Measurements from ENCODE around the gene PRODH2.

Gene PRODH2, protein sequence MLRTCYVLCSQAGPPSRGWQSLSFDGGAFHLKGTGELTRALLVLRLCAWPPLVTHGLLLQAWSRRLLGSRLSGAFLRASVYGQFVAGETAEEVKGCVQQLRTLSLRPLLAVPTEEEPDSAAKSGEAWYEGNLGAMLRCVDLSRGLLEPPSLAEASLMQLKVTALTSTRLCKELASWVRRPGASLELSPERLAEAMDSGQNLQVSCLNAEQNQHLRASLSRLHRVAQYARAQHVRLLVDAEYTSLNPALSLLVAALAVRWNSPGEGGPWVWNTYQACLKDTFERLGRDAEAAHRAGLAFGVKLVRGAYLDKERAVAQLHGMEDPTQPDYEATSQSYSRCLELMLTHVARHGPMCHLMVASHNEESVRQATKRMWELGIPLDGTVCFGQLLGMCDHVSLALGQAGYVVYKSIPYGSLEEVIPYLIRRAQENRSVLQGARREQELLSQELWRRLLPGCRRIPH

DNA sequence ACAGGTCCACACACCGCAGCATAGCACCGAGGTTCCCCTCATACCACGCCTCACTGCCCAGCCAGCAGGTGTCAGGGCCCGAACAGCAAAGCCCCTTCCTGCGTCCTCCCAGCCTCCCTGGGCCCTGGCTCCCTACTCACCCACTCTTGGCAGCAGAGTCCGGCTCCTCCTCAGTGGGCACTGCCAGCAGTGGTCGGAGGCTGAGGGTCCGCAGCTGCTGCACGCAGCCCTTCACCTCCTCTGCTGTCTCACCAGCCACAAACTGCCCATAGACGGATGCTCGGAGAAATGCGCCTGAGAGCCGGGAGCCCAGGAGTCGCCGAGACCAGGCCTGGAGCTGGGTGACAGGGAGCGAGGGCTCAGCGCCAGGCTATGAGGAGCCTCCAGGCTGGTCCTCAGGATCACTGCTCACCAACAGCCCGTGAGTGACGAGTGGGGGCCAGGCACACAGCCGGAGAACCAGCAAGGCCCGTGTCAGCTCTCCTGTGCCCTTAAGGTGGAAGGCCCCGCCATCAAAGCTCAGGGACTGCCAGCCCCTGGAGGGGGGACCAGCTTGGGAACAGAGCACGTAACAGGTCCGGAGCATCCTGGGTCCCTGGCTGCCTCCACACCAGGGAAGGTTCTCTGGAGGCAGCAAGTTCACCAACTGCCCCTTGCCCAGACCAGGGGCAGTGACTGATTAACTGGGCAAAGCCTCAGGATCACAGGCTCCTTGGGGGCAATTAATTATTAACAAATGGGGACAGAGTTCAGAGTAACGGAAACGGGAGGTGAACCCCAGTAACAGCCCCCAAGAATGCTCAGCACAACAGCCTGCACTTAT is at the start of gene PRODH2:
Gene PRODH2, minus strand, starts transcription at position 626 of the 823 bp plus-strand sequence. Its CDS starts 40 bp downstream, at position 586.
- H3K36me3 ChIP-seq (ENCODE audit: control insufficient read depth, insufficient read depth, low read length): no peaks in the 10 kb centered on the region
- H3K9me3 ChIP-seq (ENCODE audit: control insufficient read depth, insufficient read depth, low read length): no peaks in the 10 kb centered on the region
- no peak within 1 kb of the TSS for H3K4me3 ChIP-seq (ENCODE audit: low read depth, low read length)
- no peak within 1 kb of the TSS for H3K9ac ChIP-seq (ENCODE audit: low read depth, low read length)
- H3K27me3 ChIP-seq (ENCODE audit: control insufficient read depth, insufficient read depth, low read length): no peaks in the 10 kb centered on the region
- no peaks in the 10 kb centered on the region for H3K4me1 ChIP-seq (ENCODE audit: control insufficient read depth, insufficient read depth, low read length)

DNA sequence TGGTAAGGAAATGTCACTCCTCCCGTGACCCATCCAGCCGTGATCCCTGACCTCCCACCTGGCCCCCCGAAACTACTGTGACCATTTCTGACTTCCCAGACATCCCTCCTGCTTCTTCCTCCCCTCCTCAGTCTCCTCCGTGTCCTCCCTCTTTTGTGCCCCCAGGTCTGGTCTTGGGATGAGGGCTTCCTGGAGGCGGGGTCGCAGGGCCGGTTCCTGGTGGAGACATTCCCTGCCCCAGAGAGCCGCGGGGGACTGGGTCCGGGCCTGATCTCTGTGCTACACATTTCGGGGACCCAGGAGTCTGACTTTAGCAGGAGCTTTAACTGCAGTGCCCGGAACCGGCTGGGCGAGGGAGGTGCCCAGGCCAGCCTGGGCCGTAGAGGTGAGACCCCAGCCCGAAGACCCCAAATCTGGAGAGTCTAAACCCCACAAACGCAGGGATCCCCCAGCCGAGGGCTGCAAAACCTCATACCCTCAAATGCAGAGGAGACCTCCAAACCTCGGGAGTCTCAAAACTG is 49.1 kb upstream of the PRODH2 start:
- H3K27me3 ChIP-seq (ENCODE audit: control insufficient read depth, insufficient read depth, low read length): peaks cover 62% of the 10 kb centered on the region
- H3K9ac ChIP-seq (ENCODE audit: low read depth, low read length): no peak overlapping the region
- H3K4me1 ChIP-seq (ENCODE audit: control insufficient read depth, insufficient read depth, low read length): no peaks in the 10 kb centered on the region
- no peaks in the 10 kb centered on the region for H3K9me3 ChIP-seq (ENCODE audit: control insufficient read depth, insufficient read depth, low read length)
- H3K36me3 ChIP-seq (ENCODE audit: control insufficient read depth, insufficient read depth, low read length): peaks cover 2% of the 10 kb centered on the region
- H3K4me3 ChIP-seq (ENCODE audit: low read depth, low read length): peak overlapping the region; percentile 59

DNA sequence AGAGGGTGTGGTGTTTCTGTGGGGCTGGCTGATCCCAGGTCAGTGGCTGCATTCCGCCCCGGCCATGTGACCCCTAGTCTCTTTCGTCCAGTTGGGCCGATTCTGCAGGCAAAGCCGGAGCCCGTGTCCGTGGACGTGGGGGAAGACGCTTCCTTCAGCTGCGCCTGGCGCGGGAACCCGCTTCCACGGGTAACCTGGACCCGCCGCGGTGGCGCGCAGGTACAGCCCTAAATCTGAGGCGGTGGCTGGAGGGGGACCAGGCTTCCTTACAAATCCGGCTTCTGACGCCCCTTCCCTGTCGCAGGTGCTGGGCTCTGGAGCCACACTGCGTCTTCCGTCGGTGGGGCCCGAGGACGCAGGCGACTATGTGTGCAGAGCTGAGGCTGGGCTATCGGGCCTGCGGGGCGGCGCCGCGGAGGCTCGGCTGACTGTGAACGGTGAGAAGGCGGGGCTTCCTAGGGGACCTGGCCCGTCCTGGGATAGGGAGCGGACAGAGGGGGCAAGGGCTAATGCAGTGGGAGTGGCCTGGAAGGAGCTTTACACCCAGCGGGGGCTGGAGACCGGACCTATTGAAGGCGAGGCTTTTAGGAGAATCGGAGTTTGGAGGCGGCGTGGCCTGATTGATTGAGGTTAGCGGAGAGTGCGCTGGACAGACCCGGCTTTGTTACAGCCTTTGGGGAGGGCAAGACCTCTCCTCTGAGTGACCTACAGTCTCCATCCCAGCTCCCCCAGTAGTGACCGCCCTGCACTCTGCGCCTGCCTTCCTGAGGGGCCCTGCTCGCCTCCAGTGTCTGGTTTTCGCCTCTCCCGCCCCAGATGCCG is 48.4 kb upstream of the PRODH2 start:
- H3K27me3 ChIP-seq (ENCODE audit: control insufficient read depth, insufficient read depth, low read length): peaks cover 65% of the 10 kb centered on the region
- H3K4me3 ChIP-seq (ENCODE audit: low read depth, low read length): peak overlapping the region; percentile 59
- H3K9ac ChIP-seq (ENCODE audit: low read depth, low read length): no peak overlapping the region
- no peaks in the 10 kb centered on the region for H3K4me1 ChIP-seq (ENCODE audit: control insufficient read depth, insufficient read depth, low read length)
- H3K36me3 ChIP-seq (ENCODE audit: control insufficient read depth, insufficient read depth, low read length): peaks cover 2% of the 10 kb centered on the region
- H3K9me3 ChIP-seq (ENCODE audit: control insufficient read depth, insufficient read depth, low read length): no peaks in the 10 kb centered on the region

DNA sequence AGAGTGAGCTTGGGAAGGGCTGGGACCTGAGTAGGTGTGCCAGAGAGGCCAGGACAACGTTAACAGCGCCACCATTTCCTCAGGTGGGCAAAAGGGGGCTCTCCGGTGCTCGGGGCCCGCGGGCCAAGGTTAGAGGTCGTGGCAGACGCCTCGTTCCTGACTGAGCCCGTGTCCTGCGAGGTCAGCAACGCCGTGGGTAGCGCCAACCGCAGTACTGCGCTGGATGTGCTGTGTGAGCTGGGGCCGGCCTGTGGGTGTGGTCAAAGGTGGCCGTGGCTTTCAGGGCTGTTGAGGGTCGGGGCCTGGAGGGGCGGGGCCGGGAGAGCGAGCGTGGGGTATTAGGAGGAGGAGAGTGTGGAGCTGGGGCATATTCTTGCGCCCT is 47.8 kb upstream of the PRODH2 start:
- Histone ChIP-seq H3K27me3 (ENCODE audit: control insufficient read depth, insufficient read depth, low read length) (peaks cover 70% of the 10 kb centered on the region), H3K9ac (ENCODE audit: low read depth, low read length) (no peak overlapping the region), H3K4me1 (ENCODE audit: control insufficient read depth, insufficient read depth, low read length) (peaks cover 2% of the 10 kb centered on the region), H3K9me3 (ENCODE audit: control insufficient read depth, insufficient read depth, low read length) (no peaks in the 10 kb centered on the region), H3K4me3 (ENCODE audit: low read depth, low read length) (peak overlapping the region; percentile 59), H3K36me3 (ENCODE audit: control insufficient read depth, insufficient read depth, low read length) (peaks cover 2% of the 10 kb centered on the region)

DNA sequence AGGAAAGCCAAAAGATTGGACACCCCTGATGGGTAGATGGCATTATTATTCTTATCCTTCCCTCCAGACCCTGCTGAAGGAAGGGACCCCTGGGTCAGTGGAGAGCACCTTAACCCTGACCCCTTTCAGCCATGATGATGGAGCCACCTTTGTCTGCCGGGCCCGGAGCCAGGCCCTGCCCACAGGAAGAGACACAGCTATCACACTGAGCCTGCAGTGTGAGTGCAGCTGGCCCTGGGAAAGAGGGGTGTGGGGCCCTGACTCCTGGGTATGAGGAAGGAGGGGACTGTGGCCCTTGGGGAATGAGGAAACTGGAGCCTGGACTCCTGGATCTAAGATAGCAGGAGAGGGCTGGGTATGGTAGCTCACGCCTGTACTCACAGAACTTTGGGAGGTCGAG is 46.8 kb upstream of the PRODH2 start:
- no peak overlapping the region for H3K4me3 ChIP-seq (ENCODE audit: low read depth, low read length)
- H3K36me3 ChIP-seq (ENCODE audit: control insufficient read depth, insufficient read depth, low read length): peaks cover under 1% of the 10 kb centered on the region
- peaks cover 2% of the 10 kb centered on the region for H3K4me1 ChIP-seq (ENCODE audit: control insufficient read depth, insufficient read depth, low read length)
- H3K9me3 ChIP-seq (ENCODE audit: control insufficient read depth, insufficient read depth, low read length): no peaks in the 10 kb centered on the region
- H3K27me3 ChIP-seq (ENCODE audit: control insufficient read depth, insufficient read depth, low read length): peaks cover 77% of the 10 kb centered on the region
- no peak overlapping the region for H3K9ac ChIP-seq (ENCODE audit: low read depth, low read length)

DNA sequence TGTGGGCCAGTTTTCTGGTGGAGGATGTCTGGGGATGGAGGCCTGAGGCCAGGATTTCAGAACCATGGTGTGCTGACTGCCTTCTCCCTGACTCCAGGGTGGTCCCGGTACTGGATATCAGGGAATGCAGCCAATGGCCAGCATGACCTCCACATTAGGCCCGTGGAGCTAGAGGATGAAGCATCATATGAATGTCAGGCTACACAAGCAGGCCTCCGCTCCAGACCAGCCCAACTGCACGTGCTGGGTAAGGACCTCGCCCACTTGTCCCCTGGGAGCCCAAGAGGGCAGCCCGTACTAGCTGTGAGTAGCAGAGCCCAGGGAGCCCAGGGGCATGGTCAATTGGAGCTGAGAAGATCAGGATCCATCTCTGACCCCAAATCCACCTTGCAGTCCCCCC is 45.7 kb upstream of the PRODH2 start:
- Histone ChIP-seq H3K4me1 (ENCODE audit: control insufficient read depth, insufficient read depth, low read length) (peaks cover 2% of the 10 kb centered on the region), H3K36me3 (ENCODE audit: control insufficient read depth, insufficient read depth, low read length) (no peaks in the 10 kb centered on the region), H3K4me3 (ENCODE audit: low read depth, low read length) (no peak overlapping the region), H3K9me3 (ENCODE audit: control insufficient read depth, insufficient read depth, low read length) (no peaks in the 10 kb centered on the region), H3K9ac (ENCODE audit: low read depth, low read length) (no peak overlapping the region), H3K27me3 (ENCODE audit: control insufficient read depth, insufficient read depth, low read length) (peaks cover 78% of the 10 kb centered on the region)

DNA sequence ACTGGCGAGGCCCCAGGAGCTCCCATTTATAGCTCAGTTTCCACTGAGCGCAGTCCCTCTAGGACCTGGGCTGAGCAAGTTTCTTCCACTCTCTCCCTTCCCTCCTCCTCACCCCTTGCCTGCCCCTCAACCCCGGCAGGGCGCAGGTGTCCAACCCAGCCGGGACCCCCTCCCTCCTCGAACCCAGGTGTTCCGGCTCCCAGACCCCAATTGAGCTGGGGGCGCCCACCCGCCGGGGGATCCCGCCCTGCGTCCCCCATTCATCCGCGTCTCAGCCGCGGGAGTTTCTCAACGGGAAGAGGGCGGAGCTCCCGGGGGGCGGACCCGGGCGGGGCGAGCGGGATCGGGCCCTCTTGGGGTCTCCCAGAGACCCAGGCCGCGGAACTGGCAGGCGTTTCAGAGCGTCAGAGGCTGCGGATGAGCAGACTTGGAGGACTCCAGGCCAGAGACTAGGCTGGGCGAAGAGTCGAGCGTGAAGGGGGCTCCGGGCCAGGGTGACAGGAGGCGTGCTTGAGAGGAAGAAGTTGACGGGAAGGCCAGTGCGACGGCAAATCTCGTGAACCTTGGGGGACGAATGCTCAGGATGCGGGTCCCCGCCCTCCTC is 44.0 kb upstream of the PRODH2 start, which contains the start of gene KIRREL2:
Gene KIRREL2, plus strand, starts transcription at position 366 of the 604 bp plus-strand sequence. Its CDS starts 209 bp downstream, at position 575.
- Histone ChIP-seq H3K9me3 (ENCODE audit: control insufficient read depth, insufficient read depth, low read length) (no peaks in the 10 kb centered on the region), H3K9ac (ENCODE audit: low read depth, low read length) (no peak within 1 kb of the TSS), H3K4me3 (ENCODE audit: low read depth, low read length) (peak within 1 kb of the TSS; percentile 83), H3K27me3 (ENCODE audit: control insufficient read depth, insufficient read depth, low read length) (peaks cover 70% of the 10 kb centered on the region), H3K4me1 (ENCODE audit: control insufficient read depth, insufficient read depth, low read length) (peaks cover 2% of the 10 kb centered on the region), H3K36me3 (ENCODE audit: control insufficient read depth, insufficient read depth, low read length) (no peaks in the 10 kb centered on the region)

DNA sequence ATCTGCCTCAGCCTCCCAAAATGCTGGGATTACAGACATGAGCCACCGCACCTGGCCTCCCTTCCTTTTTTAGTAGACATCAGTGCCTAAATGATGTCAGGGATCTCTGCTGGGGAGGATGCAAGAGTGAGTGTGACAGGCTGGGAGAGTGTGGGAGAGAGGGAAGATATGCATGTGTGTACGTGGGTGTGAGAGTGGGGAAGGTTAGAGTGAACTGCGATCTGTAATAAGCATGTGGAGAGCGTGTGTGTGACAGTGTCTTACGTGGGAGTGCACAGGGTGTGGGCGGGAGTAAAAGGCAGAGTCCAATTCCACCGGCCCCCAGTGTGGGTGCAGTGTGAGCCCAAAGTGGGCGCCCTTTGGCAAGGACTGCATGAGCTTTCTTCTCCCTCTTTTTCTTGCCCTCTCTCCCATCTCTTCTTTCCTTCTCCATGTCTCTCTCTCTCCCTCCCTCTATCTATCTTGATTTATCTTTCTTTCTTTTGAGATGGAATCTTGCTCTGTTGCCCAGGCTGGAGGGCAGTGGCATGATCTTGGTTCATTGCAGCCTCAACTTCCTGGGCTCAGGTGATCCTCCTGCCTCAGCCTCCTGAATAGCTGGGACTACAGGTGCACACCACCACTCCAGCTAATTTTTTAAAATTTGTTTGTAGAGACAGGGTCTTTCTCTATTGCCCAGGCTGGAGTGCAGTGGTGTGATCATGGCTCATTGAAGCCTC is 40.6 kb upstream of the PRODH2 start:
- Histone ChIP-seq H3K27me3 (ENCODE audit: control insufficient read depth, insufficient read depth, low read length) (peaks cover 51% of the 10 kb centered on the region), H3K4me3 (ENCODE audit: low read depth, low read length) (no peak overlapping the region), H3K4me1 (ENCODE audit: control insufficient read depth, insufficient read depth, low read length) (peaks cover 2% of the 10 kb centered on the region), H3K9me3 (ENCODE audit: control insufficient read depth, insufficient read depth, low read length) (no peaks in the 10 kb centered on the region), H3K36me3 (ENCODE audit: control insufficient read depth, insufficient read depth, low read length) (no peaks in the 10 kb centered on the region), H3K9ac (ENCODE audit: low read depth, low read length) (no peak overlapping the region)

DNA sequence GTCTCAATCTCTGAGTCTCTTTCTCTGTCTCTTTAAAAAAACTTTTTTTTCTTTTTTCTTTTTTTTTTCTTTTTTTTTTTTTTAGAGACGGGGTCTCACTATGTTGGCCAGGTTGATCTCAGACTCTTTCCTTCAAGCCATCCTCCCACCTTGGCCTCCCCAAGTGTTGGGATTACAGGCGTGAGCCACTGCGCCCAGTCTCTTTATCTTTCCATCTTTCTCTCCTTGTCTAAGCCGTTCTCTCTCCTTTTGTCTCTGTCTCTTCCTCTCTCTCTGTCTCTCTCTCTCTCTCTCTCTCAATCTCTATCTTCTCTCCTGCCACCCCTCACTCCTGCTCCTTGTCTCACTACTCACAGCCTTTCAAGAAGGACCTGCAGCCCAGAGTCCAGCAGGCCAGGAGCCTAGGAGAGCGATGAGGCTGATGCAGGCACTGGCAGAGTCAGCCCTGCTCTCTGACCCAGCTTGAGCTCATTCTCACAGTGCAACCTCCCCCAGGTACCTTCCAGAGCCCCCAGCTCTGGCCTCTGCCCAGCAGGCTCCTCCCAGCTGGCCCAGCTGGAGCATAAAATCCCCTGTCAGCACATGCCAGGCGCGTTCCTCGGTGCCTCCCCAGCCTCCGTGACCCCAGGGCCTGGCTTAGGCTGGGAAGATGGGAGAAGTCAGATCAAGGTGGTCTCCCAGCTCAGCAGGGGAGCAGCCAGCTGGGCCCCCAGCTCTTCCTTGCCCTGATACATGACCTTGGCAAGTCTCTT is 39.6 kb upstream of the PRODH2 start, which contains the start of gene NPHS1:
Gene NPHS1, minus strand, starts transcription at position 476 of the 752 bp plus-strand sequence. CDS start 667 bp downstream, outside the sequence.
- Histone ChIP-seq H3K36me3 (ENCODE audit: control insufficient read depth, insufficient read depth, low read length) (no peaks in the 10 kb centered on the region), H3K4me3 (ENCODE audit: low read depth, low read length) (peak within 1 kb of the TSS; percentile 50), H3K27me3 (ENCODE audit: control insufficient read depth, insufficient read depth, low read length) (peaks cover 43% of the 10 kb centered on the region), H3K9ac (ENCODE audit: low read depth, low read length) (peak within 1 kb of the TSS; percentile 24), H3K9me3 (ENCODE audit: control insufficient read depth, insufficient read depth, low read length) (no peaks in the 10 kb centered on the region), H3K4me1 (ENCODE audit: control insufficient read depth, insufficient read depth, low read length) (peaks cover 2% of the 10 kb centered on the region)
